ENCODE results near the gene VSTM2A.

The VSTM2A gene

GRCh38 chr7:54560198-54560597, 18.0 kb downstream of the VSTM2A start:
- POLR2A ChIA-PET = no interaction called here
- CTCF ChIA-PET = no interaction called here
- TF ChIP-seq, protein P1, sequence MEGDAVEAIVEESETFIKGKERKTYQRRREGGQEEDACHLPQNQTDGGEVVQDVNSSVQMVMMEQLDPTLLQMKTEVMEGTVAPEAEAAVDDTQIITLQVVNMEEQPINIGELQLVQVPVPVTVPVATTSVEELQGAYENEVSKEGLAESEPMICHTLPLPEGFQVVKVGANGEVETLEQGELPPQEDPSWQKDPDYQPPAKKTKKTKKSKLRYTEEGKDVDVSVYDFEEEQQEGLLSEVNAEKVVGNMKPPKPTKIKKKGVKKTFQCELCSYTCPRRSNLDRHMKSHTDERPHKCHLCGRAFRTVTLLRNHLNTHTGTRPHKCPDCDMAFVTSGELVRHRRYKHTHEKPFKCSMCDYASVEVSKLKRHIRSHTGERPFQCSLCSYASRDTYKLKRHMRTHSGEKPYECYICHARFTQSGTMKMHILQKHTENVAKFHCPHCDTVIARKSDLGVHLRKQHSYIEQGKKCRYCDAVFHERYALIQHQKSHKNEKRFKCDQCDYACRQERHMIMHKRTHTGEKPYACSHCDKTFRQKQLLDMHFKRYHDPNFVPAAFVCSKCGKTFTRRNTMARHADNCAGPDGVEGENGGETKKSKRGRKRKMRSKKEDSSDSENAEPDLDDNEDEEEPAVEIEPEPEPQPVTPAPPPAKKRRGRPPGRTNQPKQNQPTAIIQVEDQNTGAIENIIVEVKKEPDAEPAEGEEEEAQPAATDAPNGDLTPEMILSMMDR (IDR thresholded peaks at IDR 0.05; ENCODE audit: control extremely low read depth, extremely low read depth, low read depth, missing control alignments) = no peak
- no peak for DNase-seq (ENCODE audit: extremely low spot score)

- DNase-seq (ENCODE audit: extremely low spot score) = no peak
- ChIA-PET POLR2A (no interaction called here), CTCF (no interaction called here)
- TF ChIP-seq, protein P1 (IDR thresholded peaks at IDR 0.05; ENCODE audit: control extremely low read depth, extremely low read depth, low read depth, missing control alignments) = no peak
These were observed 18.5 kb downstream of the VSTM2A start for GRCh38 chr7:54560723-54561122.

GRCh38 chr7:54563329-54563916, 21.2 kb downstream of the VSTM2A start:
- DNase-seq (ENCODE audit: extremely low spot score) = no peak
- TF ChIP-seq, protein P1 (IDR thresholded peaks at IDR 0.05; ENCODE audit: control extremely low read depth, extremely low read depth, low read depth, missing control alignments) = no peak
- ChIA-PET CTCF (no interaction called here), POLR2A (no interaction called here)

DNA sequence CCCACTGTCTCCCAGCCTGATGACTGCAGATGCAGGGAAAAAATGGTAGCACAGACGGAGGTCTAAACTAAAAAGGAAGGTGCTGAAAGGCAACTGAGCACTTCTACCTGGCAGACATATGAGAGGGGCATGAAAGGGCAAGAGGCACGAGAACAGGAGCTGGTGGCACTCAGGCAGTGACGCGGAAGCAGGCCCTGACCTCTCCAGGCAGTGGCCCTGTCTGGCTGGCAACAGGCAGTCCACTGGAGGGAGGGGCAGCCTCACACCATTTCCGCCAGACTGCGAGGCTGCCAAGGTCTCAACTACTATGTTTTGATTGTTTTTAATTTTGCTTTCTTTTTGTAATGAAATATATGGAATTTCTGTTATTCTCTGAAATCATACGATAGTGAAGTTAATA, 23.3 kb downstream of the VSTM2A start:
- POLR2A ChIA-PET = no interaction called here
- TF ChIP-seq, protein P1 (IDR thresholded peaks at IDR 0.05; ENCODE audit: control extremely low read depth, extremely low read depth, low read depth, missing control alignments) = no peak
- DNase-seq (ENCODE audit: extremely low spot score) = no peak
- CTCF ChIA-PET = no interaction called here

DNA sequence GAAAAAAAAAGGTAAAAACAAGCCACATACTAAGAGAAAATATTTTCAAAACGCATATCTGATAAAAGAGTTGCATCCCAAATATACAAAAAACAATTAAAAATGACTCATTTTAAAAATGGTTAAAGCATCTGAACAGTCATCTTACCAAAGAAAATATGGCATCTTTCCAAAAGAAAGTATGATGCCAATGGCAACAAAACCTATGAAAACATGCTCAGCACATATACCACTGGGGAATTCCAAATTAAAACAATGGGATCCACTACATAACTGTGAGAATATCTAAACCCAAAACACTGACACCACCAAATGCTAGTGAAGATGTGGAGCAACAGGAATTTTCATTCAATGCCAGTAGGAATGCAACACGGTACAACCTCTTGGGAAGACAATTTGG, 39.3 kb downstream of the VSTM2A start:
- TF ChIP-seq, protein P1 (IDR thresholded peaks at IDR 0.05; ENCODE audit: control extremely low read depth, extremely low read depth, low read depth, missing control alignments) = no peak
- DNase-seq (ENCODE audit: extremely low spot score) = no peak
- ChIA-PET CTCF (no interaction called here), POLR2A (no interaction called here)

- no peak for DNase-seq (ENCODE audit: extremely low spot score)
- TF ChIP-seq, protein P1 (IDR thresholded peaks at IDR 0.05; ENCODE audit: control extremely low read depth, extremely low read depth, low read depth, missing control alignments) = no peak
- POLR2A ChIA-PET = no interaction called here
- CTCF ChIA-PET = no interaction called here
These were observed 49.5 kb downstream of the VSTM2A start for GRCh38 chr7:54591404-54592386.
